Smooth muscle cell of the brain vasculature (primary cell): ENCODE measurements around the gene LTB4R2.
"Not testable (repeated sequence)": the region's sequence is repeated elsewhere in the genome, so short reads cannot be mapped to it uniquely, and the experiment has no call there.

ENCODE experiments used
- DNase-seq: peaks from one replicate; pipeline ENCODE4 v3.0.0-alpha.2; 2012; ENCODE audit warnings: low read depth, low spot score

Gene LTB4R2

GRCh38 chr14:24317141-24317928 lies 7.4 kb downstream of the LTB4R2 start:
- DNase-seq = no peak

GRCh38 chr14:24321212-24321975 lies 11.5 kb downstream of the LTB4R2 start:
- DNase-seq = no peak

- DNase-seq = no peak
Measured at GRCh38 chr14:24322672-24323071, 12.7 kb downstream of the LTB4R2 start.

GRCh38 chr14:24323341-24323740 lies 13.4 kb downstream of the LTB4R2 start:
- no peak for DNase-seq

- DNase-seq = no peak
Measured at GRCh38 chr14:24324024-24324423, 14.1 kb downstream of the LTB4R2 start.

- no peak for DNase-seq
Measured at GRCh38 chr14:24325041-24325530, 15.1 kb downstream of the LTB4R2 start.

GRCh38 chr14:24325963-24326362 lies 16.0 kb downstream of the LTB4R2 start:
- no peak for DNase-seq

- DNase-seq = no peak
Measured at GRCh38 chr14:24327303-24327702, 17.4 kb downstream of the LTB4R2 start.

- DNase-seq = not testable (repeated sequence)
Measured at GRCh38 chr14:24327914-24328313, 18.0 kb downstream of the LTB4R2 start.

GRCh38 chr14:24329073-24329663 lies 19.2 kb downstream of the LTB4R2 start:
- DNase-seq = no peak

- no peak for DNase-seq
Measured at GRCh38 chr14:24329736-24330135, 19.8 kb downstream of the LTB4R2 start.

- no peak for DNase-seq
Measured at GRCh38 chr14:24330973-24331674, 21.2 kb downstream of the LTB4R2 start.

- no peak for DNase-seq
Measured at GRCh38 chr14:24331731-24332267, 21.9 kb downstream of the LTB4R2 start.

- DNase-seq = no peak
Measured at GRCh38 chr14:24332268-24332993, 22.5 kb downstream of the LTB4R2 start.

GRCh38 chr14:24334431-24335291 lies 24.7 kb downstream of the LTB4R2 start, which contains the start of gene ADCY4:
Gene ADCY4, minus strand, starts transcription at chr14:24335071. Its CDS starts 419 bp downstream, at chr14:24334652.
- DNase-seq = no peak

GRCh38 chr14:24335461-24336171 lies 25.7 kb downstream of the LTB4R2 start:
- no peak for DNase-seq

GRCh38 chr14:24337144-24337823 lies 27.3 kb downstream of the LTB4R2 start:
- no peak for DNase-seq

GRCh38 chr14:24337824-24338175 lies 27.9 kb downstream of the LTB4R2 start:
- DNase-seq = no peak

- no peak for DNase-seq
Measured at GRCh38 chr14:24338843-24339242, 28.9 kb downstream of the LTB4R2 start.
